Non-pigmented ciliary epithelial cell (primary cell): ENCODE measurements around the gene AQP6.
"Not testable (repeated sequence)": the region's sequence is repeated elsewhere in the genome, so short reads cannot be mapped to it uniquely, and the experiment has no call there.

Experiments
- DNase-seq: peaks from one replicate; pipeline ENCODE4 v3.0.0-alpha.2; 2010; ENCODE audit warnings: low read depth

The AQP6 gene

GRCh38 chr12:49969651-49970429 lies 2.9 kb upstream of the AQP6 start:
- DNase-seq = no peak

DNA sequence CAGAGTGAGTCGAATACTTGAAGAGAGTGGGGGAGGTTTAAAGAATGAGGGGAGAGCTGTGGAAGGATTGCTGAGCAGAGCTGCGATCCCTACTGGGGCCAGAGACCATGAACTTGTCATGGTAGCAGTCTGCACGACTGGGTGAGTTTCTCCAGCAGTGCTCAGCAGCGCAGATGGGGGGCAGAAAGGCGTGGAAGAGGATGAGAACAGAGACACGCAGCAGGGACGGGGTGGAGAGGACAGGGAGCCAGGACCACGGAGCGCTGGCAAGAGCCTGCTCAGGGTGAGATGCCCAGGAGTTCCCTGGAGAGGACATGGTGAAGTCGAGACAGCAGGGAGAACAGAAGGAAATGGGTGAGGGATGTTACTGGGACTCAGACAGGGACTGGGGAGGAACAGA lies 2.1 kb upstream of the AQP6 start:
- no peak for DNase-seq

- no peak for DNase-seq
These were observed 1.6 kb upstream of the AQP6 start for GRCh38 chr12:49971141-49971540.

GRCh38 chr12:49972129-49972528 lies 618 bp upstream of the AQP6 start:
- no peak for DNase-seq

GRCh38 chr12:49973361-49973830 lies 649 bp downstream of the AQP6 start:
- DNase-seq = no peak

DNA sequence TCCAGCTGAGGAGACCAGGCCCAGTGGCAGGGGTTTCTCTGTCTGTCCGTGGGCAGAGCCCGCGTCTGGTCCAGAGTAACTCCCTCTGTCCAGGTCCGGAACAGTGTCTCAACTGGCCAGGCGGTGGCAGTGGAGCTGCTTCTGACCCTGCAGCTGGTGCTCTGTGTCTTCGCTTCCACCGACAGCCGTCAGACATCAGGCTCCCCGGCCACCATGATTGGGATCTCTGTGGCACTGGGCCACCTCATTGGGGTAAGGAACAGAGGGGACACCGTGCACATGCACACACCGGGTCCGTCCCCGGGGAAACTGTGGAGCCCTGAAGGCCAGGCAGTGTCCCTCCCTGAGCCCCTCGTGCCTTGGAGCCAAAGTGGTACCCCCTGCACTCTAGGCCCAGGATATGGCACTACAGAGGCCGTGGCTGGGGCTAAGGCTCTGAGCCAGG lies 1.5 kb downstream of the AQP6 start:
- no peak for DNase-seq

DNA sequence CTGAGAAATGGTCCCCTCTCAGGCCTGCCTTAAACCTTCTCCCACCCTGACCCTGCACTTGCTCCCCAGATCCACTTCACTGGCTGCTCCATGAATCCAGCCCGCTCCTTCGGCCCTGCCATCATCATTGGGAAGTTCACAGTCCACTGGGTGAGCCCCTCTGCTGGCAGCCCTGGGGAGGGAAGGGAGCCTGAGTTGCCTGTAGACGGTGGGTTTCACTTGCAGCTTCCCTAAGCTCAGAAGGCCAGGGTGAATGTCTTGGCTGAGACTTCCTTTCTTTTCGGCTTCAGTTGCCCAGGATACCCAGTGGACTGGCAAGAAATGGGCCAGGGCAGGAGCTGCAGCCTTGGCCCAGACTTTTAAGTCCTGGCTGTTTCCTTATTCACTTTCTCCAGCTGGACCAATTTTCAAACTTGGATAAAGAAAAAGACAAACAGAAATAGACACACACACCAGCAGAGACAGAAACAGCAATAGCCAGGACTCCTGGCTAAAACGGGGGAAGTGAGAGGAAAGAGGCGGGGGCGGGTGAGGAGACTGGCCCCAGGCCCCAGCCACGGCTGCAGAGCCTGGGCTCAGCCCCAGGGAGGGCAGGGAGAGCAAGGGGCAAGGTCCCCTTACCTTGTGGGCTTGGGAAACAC lies 2.0 kb downstream of the AQP6 start:
- no peak for DNase-seq

GRCh38 chr12:49975318-49975761 lies 2.6 kb downstream of the AQP6 start:
- no peak for DNase-seq

DNA sequence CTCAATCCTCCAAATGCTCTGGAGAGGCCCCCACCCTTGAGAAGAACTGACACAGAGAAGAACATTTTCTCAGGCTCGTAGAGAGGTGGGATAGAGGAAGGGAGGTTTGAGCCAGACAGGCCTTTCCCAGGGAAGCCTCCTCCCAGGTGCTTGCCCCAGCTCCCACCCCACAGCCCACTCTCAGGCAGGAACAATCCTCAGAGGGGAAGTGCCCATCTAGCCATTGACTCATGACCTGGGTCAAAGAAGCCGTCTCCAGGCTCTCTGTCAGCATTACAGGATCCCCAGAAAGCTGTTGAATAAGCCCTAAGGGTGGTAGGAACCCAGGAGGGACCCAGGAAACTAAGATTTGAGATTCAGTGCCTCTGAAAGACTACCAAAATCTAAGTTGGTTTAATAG lies 3.8 kb downstream of the AQP6 start:
- DNase-seq = no peak

DNA sequence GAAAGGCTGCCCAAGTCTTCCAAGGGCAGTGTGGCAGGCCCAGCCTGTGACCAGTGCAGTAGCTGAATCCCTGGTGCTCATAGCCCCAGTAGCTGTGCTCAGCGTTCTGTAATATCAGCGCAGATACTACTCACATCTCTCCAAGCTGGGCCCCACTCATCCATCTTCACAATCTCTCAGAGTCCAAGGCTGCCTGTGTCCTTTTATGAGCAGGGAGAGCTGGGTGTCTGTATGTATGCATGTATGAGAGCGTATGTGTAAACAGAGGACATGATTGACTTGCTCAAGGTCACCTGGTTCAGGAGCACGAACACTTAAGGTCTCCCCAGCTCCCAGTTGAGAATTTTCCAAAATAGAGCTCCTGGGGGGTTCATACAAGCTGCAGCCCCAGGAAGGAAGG lies 5.4 kb downstream of the AQP6 start:
- DNase-seq = no peak

DNA sequence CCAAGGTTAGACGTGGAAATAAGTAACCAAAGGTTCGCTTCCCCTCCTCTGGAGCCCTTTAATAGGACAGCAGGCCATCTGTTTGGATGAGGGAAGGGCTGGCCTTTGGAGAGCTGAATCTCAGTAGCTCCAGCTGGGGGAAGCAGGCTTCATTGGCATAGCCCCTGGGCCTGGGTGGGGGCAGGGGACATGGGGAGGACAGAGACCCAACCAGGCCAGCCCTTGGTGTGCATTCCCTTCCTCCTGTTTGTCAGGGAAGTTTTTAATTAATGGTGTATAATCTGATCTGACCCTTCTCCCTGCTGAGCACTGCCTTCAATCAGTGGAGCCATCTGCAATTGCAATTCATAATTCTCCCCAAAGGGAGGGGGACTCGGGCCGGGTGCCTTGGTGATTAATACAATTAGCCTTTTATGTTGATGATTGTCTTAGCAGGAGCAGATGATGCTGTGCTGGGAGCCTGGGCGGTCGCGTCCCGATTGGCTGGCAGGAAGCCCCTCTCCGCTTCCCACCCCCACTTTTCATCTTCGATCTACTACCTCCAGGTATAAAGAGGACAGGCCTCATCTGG lies 6.4 kb downstream of the AQP6 start:
- no peak for DNase-seq

DNA sequence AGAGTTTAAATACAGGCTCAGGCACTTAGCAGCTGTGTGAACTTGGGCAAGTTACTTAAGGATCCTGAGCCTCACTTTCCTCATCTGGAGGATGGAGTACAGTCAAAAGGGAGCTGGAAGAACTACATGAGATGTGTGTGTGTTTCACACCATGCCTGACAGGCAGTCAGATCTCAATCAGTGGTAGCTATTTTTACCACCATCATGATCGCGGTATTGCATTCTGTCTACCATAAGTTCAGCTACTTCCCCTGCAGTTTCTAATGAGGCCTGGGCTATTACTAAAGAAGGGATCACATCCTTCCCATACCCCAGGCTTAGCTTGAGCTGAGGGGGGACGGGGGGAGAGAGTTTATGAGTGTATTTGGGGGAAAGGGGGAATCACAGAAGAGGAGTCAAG lies 7.0 kb downstream of the AQP6 start:
- no peak for DNase-seq

DNA sequence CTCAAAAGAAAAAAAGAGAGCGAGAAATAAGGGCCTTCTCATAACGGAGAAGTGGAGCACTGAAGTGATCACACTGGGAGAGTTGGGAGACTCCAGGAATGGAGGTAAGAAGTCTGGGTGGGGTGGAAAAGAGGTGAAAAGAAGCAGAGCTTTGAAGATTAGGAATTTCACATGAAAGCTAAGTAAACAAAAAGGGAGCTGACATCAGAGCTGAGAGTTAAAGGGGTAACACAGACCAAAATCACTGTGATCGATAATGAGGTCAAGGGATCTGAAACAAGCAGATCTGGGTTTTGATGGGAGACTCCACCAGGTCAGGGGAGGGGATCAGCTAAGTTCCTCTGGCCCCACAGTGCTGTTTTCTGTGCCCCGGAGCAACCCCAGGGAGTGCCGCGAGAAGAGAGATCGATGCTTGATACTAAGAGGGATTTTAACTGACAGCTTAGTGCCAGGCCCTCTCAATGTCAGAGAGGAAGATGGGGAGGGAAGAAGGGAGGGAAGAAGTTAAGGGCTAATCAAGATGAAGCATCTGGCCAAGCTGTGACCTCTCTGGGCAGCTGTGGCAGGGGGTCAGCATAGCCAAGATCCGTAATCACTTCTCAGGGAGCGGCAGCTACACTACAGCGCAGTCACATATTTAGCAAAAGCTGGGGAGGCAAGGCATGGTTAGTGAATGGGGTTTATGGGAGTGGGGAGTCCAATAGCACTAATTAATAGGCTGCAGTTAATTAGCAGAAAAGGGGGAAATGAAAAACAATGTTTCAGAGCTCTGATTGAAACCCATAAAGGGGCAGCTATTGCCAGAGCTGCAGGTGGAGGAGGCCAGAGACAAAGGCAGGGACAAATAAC lies 8.0 kb downstream of the AQP6 start:
- no peak for DNase-seq

GRCh38 chr12:49982246-49983087 lies 9.7 kb downstream of the AQP6 start:
- DNase-seq = no peak

- DNase-seq = peak; percentile 69
These were observed 11.1 kb downstream of the AQP6 start for GRCh38 chr12:49983892-49984291.

GRCh38 chr12:49984476-49985359 lies 12.0 kb downstream of the AQP6 start:
- DNase-seq = no peak

- DNase-seq = no peak
These were observed 13.2 kb downstream of the AQP6 start for GRCh38 chr12:49985981-49986380.

GRCh38 chr12:49986476-49986875 lies 13.7 kb downstream of the AQP6 start:
- DNase-seq = not testable (repeated sequence)

DNA sequence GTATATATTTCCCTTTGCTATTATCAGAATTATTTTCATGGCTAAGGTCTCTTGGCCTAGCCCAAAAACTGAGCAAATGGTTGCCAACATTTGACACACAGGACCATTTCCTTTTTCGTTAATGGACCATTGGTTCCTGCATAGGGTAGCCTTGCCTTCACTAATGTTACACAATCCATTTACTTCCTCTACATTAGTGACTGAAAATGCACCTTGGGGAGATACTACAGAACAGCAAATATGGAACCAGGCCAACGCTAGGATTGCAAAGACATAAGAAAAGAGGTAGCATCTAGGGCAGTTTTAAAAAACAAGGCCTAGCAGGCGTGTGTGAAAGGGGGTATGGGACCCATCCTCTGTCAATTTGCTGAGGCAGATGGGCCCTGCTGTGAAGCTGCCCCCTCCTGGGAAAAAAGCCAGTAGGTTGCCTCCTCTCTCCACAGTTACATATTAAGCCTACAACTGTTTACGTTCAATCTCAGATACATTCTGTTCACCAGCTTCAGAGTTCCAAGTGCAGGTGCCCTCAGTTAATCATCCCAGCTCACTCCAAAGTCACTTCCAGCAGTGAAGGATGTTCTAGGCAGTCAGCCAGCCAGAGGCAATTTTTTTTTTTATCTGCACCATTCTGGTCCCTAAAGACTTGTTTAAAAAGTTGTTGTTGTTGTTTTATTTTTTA lies 15.0 kb downstream of the AQP6 start:
- no peak for DNase-seq

DNA sequence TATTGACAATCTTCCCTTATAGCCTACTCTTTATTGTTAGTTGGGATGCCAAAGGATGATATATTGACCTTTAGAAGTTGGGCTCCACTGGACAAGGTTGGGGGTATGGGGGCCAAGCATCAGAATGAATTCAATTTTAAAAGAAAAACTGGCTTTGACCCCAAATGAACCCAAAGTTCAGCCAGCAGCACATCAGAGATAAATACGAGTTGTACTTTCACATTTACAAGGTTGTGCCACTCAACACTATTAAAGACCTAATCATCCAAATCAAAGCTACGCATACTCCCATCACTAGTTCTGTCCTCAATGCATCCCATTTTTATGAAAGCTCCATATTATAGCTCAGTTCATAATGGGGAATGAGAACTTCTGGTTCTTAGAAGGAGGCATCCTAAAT lies 16.7 kb downstream of the AQP6 start:
- not testable (repeated sequence) for DNase-seq
